HepG2 (cell line): ENCODE data around the gene SOAT2. TPM values are rescaled to one million over a fixed set of nuclear protein-coding genes. Genes with fewer than 3 reads are reported as not detected.

Experiments used
- ATAC-seq: fragments of 200-7000 bp; cut with Tn5 transposase; 3 replicates; pipeline ENCODE4 v1.9.1; 2020; ENCODE audit warnings: mild to moderate bottlenecking, moderate library complexity
- BruUV-seq: library from RNA; stranded (reverse); fragments of 400-500 nt; replicated peaks from 2 replicates; lab custom pipeline; 2021; lab: Mats Ljungman, UMichigan
- CTCF ChIA-PET: fragments of 300-600 bp; formaldehyde crosslinking; extraction: SDS; loops from one replicate; lab custom pipeline; 2021; ENCODE audit warnings: low total read pairs, inconsistent platforms, low intra/inter-chr PET ratio; lab: Yijun Ruan, JAX
- POLR2A ChIA-PET: fragments of 350-600 bp; sonication (Branson Sonifier 250); formaldehyde crosslinking; loops from one replicate; lab custom pipeline; 2020; ENCODE audit warnings: antibody characterized with exemption, inconsistent platforms; lab: Yijun Ruan, JAX
- DNase-seq: peaks from one replicate; pipeline ENCODE4 v3.0.0-alpha.2; 2015; ENCODE audit warnings: low spot score
- FAIRE-seq: peaks from 3 replicates; lab custom pipeline; 2011; peaks lifted over from hg19 to GRCh38; lab: Jason Lieb, UNC
- H2AFZ ChIP-seq: one replicate; pipeline ENCODE4 v1.6.1; 2011; ENCODE audit warnings: low read length, inconsistent platforms
- H3K27ac ChIP-seq: fragments of 300-600 bp; 3 replicates; pipeline ENCODE4 v1.8.0; 2011; ENCODE audit warnings: mixed run types, mild to moderate bottlenecking, mixed read lengths, low read length, inconsistent platforms; ENCODE audit not compliant: insufficient read depth; ENCODE audit errors: extremely low read length
- H3K27me3 ChIP-seq, 2 experiments: fragments of 200-600 bp in 1 of 2; 2 replicates in 1 of 2; 3 replicates in 1 of 2; pipeline versions ENCODE4 v1.6.0 to v1.8.0; 2011; ENCODE audit warnings: low read length in 2 of 2, mild to moderate bottlenecking in 2 of 2, moderate library complexity in 2 of 2, inconsistent platforms in 1 of 2; ENCODE audit not compliant: insufficient read depth in 2 of 2, control insufficient read depth in 1 of 2
- H3K36me3 ChIP-seq, 2 experiments: fragments of 200-600 bp in 1 of 2; replicated peaks in 1 of 2; 2 replicates in 1 of 2; 3 replicates in 1 of 2; pipeline versions ENCODE4 v1.5.1 to v1.8.0; 2011; ENCODE audit warnings: low read length in 2 of 2, inconsistent platforms in 1 of 2; ENCODE audit not compliant: insufficient read depth in 2 of 2, control insufficient read depth in 1 of 2
- H3K4me1 ChIP-seq: 2 replicates; pipeline ENCODE4 v1.5.1; 2012; ENCODE audit warnings: low read length, inconsistent platforms; ENCODE audit not compliant: insufficient read depth
- H3K4me2 ChIP-seq: 2 replicates; pipeline ENCODE4 v1.6.0; 2011; ENCODE audit warnings: low read depth, low read length, inconsistent platforms
- H3K4me3 ChIP-seq, 3 experiments: fragments of 200-600 bp in 1 of 3; sonication (generic), shearing (Covaris generic) in 1 of 3; replicated peaks in 1 of 3; 2 replicates each; pipeline ENCODE4 v1.5.1; 2011 to 2016; ENCODE audit warnings: low read length in 3 of 3, inconsistent platforms in 2 of 3, low read depth in 2 of 3, mild to moderate bottlenecking in 2 of 3, control low read depth in 1 of 3, mixed read lengths in 1 of 3; ENCODE audit not compliant: insufficient read depth in 1 of 3
- H3K79me2 ChIP-seq: one replicate; pipeline ENCODE4 v1.6.1; 2011; ENCODE audit warnings: low read length, inconsistent platforms; ENCODE audit not compliant: insufficient read depth
- H3K9ac ChIP-seq: 2 replicates; pipeline ENCODE4 v1.6.0; 2011; ENCODE audit warnings: mild to moderate bottlenecking, low read depth, low read length, inconsistent platforms; ENCODE audit not compliant: insufficient read depth
- H3K9me3 ChIP-seq: 2 replicates; pipeline ENCODE4 v1.5.1; 2012; ENCODE audit warnings: mild to moderate bottlenecking, low read length
- H4K20me1 ChIP-seq: 2 replicates; pipeline ENCODE4 v1.6.0; 2011; ENCODE audit warnings: inconsistent platforms, mild to moderate bottlenecking, low read length, moderate library complexity; ENCODE audit not compliant: insufficient read depth
- ARID5B ChIP-seq: IDR thresholded peaks from 2 replicates; pipeline ENCODE4 v1.4.0; 2020; ENCODE audit warnings: mild to moderate bottlenecking, missing genetic modification reagents
- BCL3 ChIP-seq: sonication (generic); formaldehyde crosslinking; IDR thresholded peaks from 2 replicates; pipeline ENCODE4 v1.5.1; 2020; ENCODE audit warnings: mild to moderate bottlenecking, missing genetic modification reagents, moderate library complexity
- CREM ChIP-seq, 2 experiments: sonication (generic) in 1 of 2; formaldehyde crosslinking in 1 of 2; IDR thresholded peaks; 2 replicates each; pipeline versions ENCODE4 v1.4.0 to v1.6.1; 2016 to 2020; ENCODE audit warnings: antibody characterized with exemption in 1 of 2, mild to moderate bottlenecking in 1 of 2, missing genetic modification reagents in 1 of 2
- FOSL2 ChIP-seq: sonication (generic); formaldehyde crosslinking; IDR thresholded peaks from 2 replicates; pipeline ENCODE4 v1.4.0; 2020; ENCODE audit warnings: missing genetic modification reagents
- HNRNPL ChIP-seq: fragments of 200-400 bp; formaldehyde crosslinking; IDR thresholded peaks from 2 replicates; pipeline ENCODE4 v1.6.1; 2017; ENCODE audit warnings: mild to moderate bottlenecking, low read depth, low read length
- NCOA5 ChIP-seq: sonication (generic); formaldehyde crosslinking; IDR thresholded peaks from 2 replicates; pipeline ENCODE4 v1.4.0; 2020; ENCODE audit warnings: missing genetic modification reagents
- NFIB ChIP-seq: sonication (generic); formaldehyde crosslinking; IDR thresholded peaks from 2 replicates; pipeline ENCODE4 v1.9.0; 2021; ENCODE audit warnings: missing genetic modification reagents, mild to moderate bottlenecking, borderline replicate concordance
- PATZ1 ChIP-seq: sonication (generic); formaldehyde crosslinking; IDR thresholded peaks from 2 replicates; pipeline ENCODE4 v1.4.0; 2020; ENCODE audit warnings: missing genetic modification reagents
- PHF8 ChIP-seq: sonication (generic); formaldehyde crosslinking; IDR thresholded peaks from 2 replicates; pipeline ENCODE4 v1.5.0; 2020; ENCODE audit warnings: missing genetic modification reagents
- YEATS4 ChIP-seq: sonication (generic); formaldehyde crosslinking; IDR thresholded peaks from 2 replicates; pipeline ENCODE4 v1.4.0; 2020; ENCODE audit warnings: missing genetic modification reagents, borderline replicate concordance
- ZNF496 ChIP-seq: sonication (generic); formaldehyde crosslinking; IDR thresholded peaks from 2 replicates; pipeline ENCODE4 v1.8.1; 2023; ENCODE audit warnings: mild to moderate bottlenecking, moderate library complexity, missing genetic modification reagents; ENCODE audit not compliant: insufficient replicate concordance
- ZNF615 ChIP-seq: sonication (generic); formaldehyde crosslinking; IDR thresholded peaks from 2 replicates; pipeline ENCODE4 v1.5.0; 2020; ENCODE audit warnings: mild to moderate bottlenecking, missing genetic modification reagents, borderline replicate concordance
- ZSCAN29 ChIP-seq: sonication (generic); formaldehyde crosslinking; conservative IDR thresholded peaks from 2 replicates; pipeline ENCODE4 v1.4.0; 2020; ENCODE audit warnings: mild to moderate bottlenecking, missing genetic modification reagents
- WGBS: methylation state at CpG from one replicate; pipeline ENCODE4 v1.1.6; 2017; ENCODE audit warnings: low lambda C conversion rate; 5-methylcytosine and 5-hydroxymethylcytosine counted together
- in situ Hi-C: cut with HindIII; loops from 2 replicates; pipeline ENCODE4 v1.10.0; 2017; ENCODE audit warnings: low pct_unique_long_range_greater_than_20kb; ENCODE audit not compliant: extremely low pct_ligation_motif_present
- intact Hi-C: fragments of 100-400 bp; cut with micrococcal nuclease; formaldehyde crosslinking; loops from one replicate; pipeline ENCODE4 v1.10.0; 2022; ENCODE audit not compliant: unreplicated experiment
- polyA plus RNA-seq, 8 experiments: library from polyadenylated mRNA; depleted of rRNA in 3 of 8; stranded (reverse) in 7 of 8; unstranded in 1 of 8; fragments of >200 nt; fragmentation: Illumina TruSeq in 4 of 8; extraction: Trizol in 4 of 8; gene quantifications; 2 replicates each; pipeline versions ENCODE4 v1.2.1 to v1.2.3, GENCODE V29; 2011 to 2016; ENCODE audit warnings: low read depth in 4 of 8, missing spikeins in 1 of 8, mixed read lengths in 1 of 8; ENCODE audit not compliant: insufficient read depth in 1 of 8
- total RNA-seq, 5 experiments: library from RNA; depleted of rRNA; stranded (reverse); fragments of >200 nt; fragmentation: Illumina TruSeq; extraction: Trizol; gene quantifications; 2 replicates each; pipeline ENCODE4 v1.2.3, GENCODE V29; 2016; ENCODE audit warnings: low read depth in 1 of 5

The SOAT2 gene
- total and polyA plus RNA-seq, 2 of the 13 experiments (the other 11 are each of a cell fraction or from before 2014, with no cell fraction given), result 14.9 to 108 TPM

- intact Hi-C loops, result loop anchor here (2.0 kb wide), 1 partner anchor 20 kb away; the partner anchor contains the start of gene SPRYD3
- ChIA-PET POLR2A (interaction anchor here (1.1 to 5.4 kb wide), 5 partner anchors 19 to 47 kb away, joined by 4 to 47 read pairs (median 8); partner anchors contain the start of gene SPRYD3), CTCF (interaction anchor here (2.3 kb wide), 1 partner anchor 33 kb away, joined by 36 read pairs; no protein-coding TSS in a partner anchor)
- FAIRE-seq, result no peak
- Histone ChIP-seq H2AFZ (no peak overlapping the region), H4K20me1 (no peaks in the 10 kb centered on the region), H3K36me3 (no peaks in the 10 kb centered on the region), H3K4me3 (peak overlapping the region; percentile 56 to 90 (median 78)), H3K4me1 (peaks cover 91% of the 10 kb centered on the region), H3K27me3 (peaks cover 0 to 10% of the 10 kb centered on the region in 2 experiments; a peak in 3 of 5 replicates), H3K27ac (no peak overlapping the region), H3K9me3 (no peaks in the 10 kb centered on the region), H3K4me2 (peak overlapping the region; percentile 94), H3K9ac (peak overlapping the region; percentile 40), H3K79me2 (no peaks in the 10 kb centered on the region)
- no TSS peak for BruUV-seq
- no peak for DNase-seq
- ATAC-seq, result no peak; the same call in 2 of the 3 replicates
- in situ Hi-C loops, result no loop called here
- WGBS, result 21% methylated on average over 13 of the region's 13 CpGs
- TF ChIP-seq PATZ1 (CRISPR knock-in tag) (peak; percentile 70), ZNF496 (CRISPR knock-in tag) (no peak), NFIB (CRISPR knock-in tag) (no peak), CREM (IDR thresholded peaks at IDR 0.05) (peak; percentile 4; the same call in 1 of the 2 replicates), CREM (CRISPR knock-in tag; IDR thresholded peaks at IDR 0.05) (no peak), YEATS4 (no peak), BCL3 (CRISPR knock-in tag) (no peak), PHF8 (CRISPR knock-in tag) (no peak), ZNF615 (CRISPR knock-in tag) (no peak), ZSCAN29 (CRISPR knock-in tag) (0 out of 2 replicates have a peak, but pooled peaks have one; percentile 20), HNRNPL (no peak), FOSL2 (CRISPR knock-in tag) (peak; percentile 84), ARID5B (CRISPR knock-in tag) (no peak), NCOA5 (CRISPR knock-in tag) (no peak)
These were observed 4.8 kb upstream of the SOAT2 start for GRCh38 chr12:53098354-53098981.
